ENCODE data around the gene ITGAL. TPM values are rescaled to one million over a fixed set of nuclear protein-coding genes. Genes with fewer than 3 reads are reported as not detected.

The ITGAL gene
- total and polyA plus RNA-seq, 2 of the 13 experiments (the other 11 are each of a cell fraction or from before 2014, with no cell fraction given): 0.86 to 1.2 TPM

- TF ChIP-seq ZBED4 (CRISPR knock-in tag; IDR thresholded peaks at IDR 0.05; ENCODE audit: borderline replicate concordance) (0 out of 2 replicates have a peak, but pooled peaks have one; percentile 38), PATZ1 (CRISPR knock-in tag; IDR thresholded peaks at IDR 0.05) (peak; percentile 53; the same call in 1 of the 2 replicates), SP1 (IDR thresholded peaks at IDR 0.05) (no peak), SP1 (CRISPR knock-in tag; IDR thresholded peaks at IDR 0.05) (0 out of 2 replicates have a peak, but pooled peaks have one; percentile 45), ZKSCAN5 (CRISPR knock-in tag; IDR thresholded peaks at IDR 0.05) (no peak), PHF21A (CRISPR knock-in tag; IDR thresholded peaks at IDR 0.05) (peak; percentile 61), THRA (CRISPR knock-in tag; IDR thresholded peaks at IDR 0.05; ENCODE audit: borderline replicate concordance) (peak; percentile 86; the same call in 1 of the 2 replicates), SMAD3 (CRISPR knock-in tag; IDR thresholded peaks at IDR 0.05) (0 out of 2 replicates have a peak, but pooled peaks have one; percentile 62), ZNF609 (CRISPR knock-in tag; IDR thresholded peaks at IDR 0.05; ENCODE audit: borderline replicate concordance) (peak; percentile 76; the same call in 1 of the 2 replicates), NR2F1 (CRISPR knock-in tag; IDR thresholded peaks at IDR 0.05) (peak in 1 of 2 experiments; percentile 64; a peak in 2 of 4 replicates), PHF8 (CRISPR knock-in tag; IDR thresholded peaks at IDR 0.05) (peak; percentile 17; the same call in 1 of the 2 replicates), NCOR1 (IDR thresholded peaks at IDR 0.05; ENCODE audit: borderline replicate concordance, low read length) (peak; percentile 93), REST (IDR thresholded peaks at IDR 0.05; ENCODE audit: borderline replicate concordance in 1 of 2, low read depth in 1 of 2, low read length in 2 of 2) (peak in 1 of 2 experiments; percentile 59; a peak in 1 of 4 replicates)
Observed at GRCh38 chr16:30449116-30449435, 23.5 kb upstream of the ITGAL start (continued).
